IPS DF 4.7 (cell line): Measurements from ENCODE around the gene LPAR6.

Experiments
- DNase-seq: peaks from one replicate; pipeline ENCODE4 v3.0.0-alpha.2; 2013; ENCODE audit warnings: low spot score; ENCODE audit errors: extremely low read depth

The LPAR6 gene

GRCh38 chr13:48415516-48415915 lies 2.6 kb upstream of the LPAR6 start:
- no peak for DNase-seq

GRCh38 chr13:48414501-48414900 lies 1.6 kb upstream of the LPAR6 start:
- DNase-seq, result no peak

- no peak for DNase-seq
Observed at GRCh38 chr13:48411841-48412531, 927 bp downstream of the LPAR6 start.

GRCh38 chr13:48411147-48411794 lies 1.6 kb downstream of the LPAR6 start:
- DNase-seq, result no peak

GRCh38 chr13:48410199-48410598 lies 2.7 kb downstream of the LPAR6 start:
- DNase-seq, result no peak

- DNase-seq, result no peak
Observed at GRCh38 chr13:48405875-48406274, 7.0 kb downstream of the LPAR6 start.

- no peak for DNase-seq
Observed at GRCh38 chr13:48404952-48405351, 8.0 kb downstream of the LPAR6 start.

GRCh38 chr13:48403913-48404312 lies 9.0 kb downstream of the LPAR6 start:
- DNase-seq, result no peak

- no peak for DNase-seq
Observed at GRCh38 chr13:48403151-48403631, 9.7 kb downstream of the LPAR6 start.

GRCh38 chr13:48402325-48402932 lies 10.5 kb downstream of the LPAR6 start:
- DNase-seq, result no peak

- DNase-seq, result no peak
Observed at GRCh38 chr13:48401480-48401879, 11.4 kb downstream of the LPAR6 start.

GRCh38 chr13:48400850-48401291 lies 12.0 kb downstream of the LPAR6 start:
- no peak for DNase-seq

GRCh38 chr13:48400090-48400694 lies 12.7 kb downstream of the LPAR6 start:
- DNase-seq, result no peak

GRCh38 chr13:48398450-48399095 lies 14.3 kb downstream of the LPAR6 start:
- DNase-seq, result no peak

- DNase-seq, result no peak
Observed at GRCh38 chr13:48397744-48398143, 15.2 kb downstream of the LPAR6 start.

GRCh38 chr13:48393698-48394085 lies 19.2 kb downstream of the LPAR6 start:
- no peak for DNase-seq

- no peak for DNase-seq
Observed at GRCh38 chr13:48393030-48393697, 19.7 kb downstream of the LPAR6 start.

- DNase-seq, result no peak
Observed at GRCh38 chr13:48391257-48391656, 21.7 kb downstream of the LPAR6 start.

- no peak for DNase-seq
Observed at GRCh38 chr13:48386816-48387215, 26.1 kb downstream of the LPAR6 start.

- no peak for DNase-seq
Observed at GRCh38 chr13:48383384-48383783, 29.5 kb downstream of the LPAR6 start.

- DNase-seq, result no peak
Observed at GRCh38 chr13:48380581-48380980, 32.3 kb downstream of the LPAR6 start.
